Activated CD8-positive, alpha-beta T cell treated with anti-CD3 and anti-CD28 coated beads, Interleukin-2, amount 10 ng/mL, durations not matched to agents 7 days and 5 days (primary cell): ENCODE data around the gene LYRM9. TPM values are rescaled to one million over a fixed set of nuclear protein-coding genes. Genes with fewer than 3 reads are reported as not detected.

ENCODE experiments used
- ATAC-seq: fragments of 150-1000 bp; cut with Tn5 transposase; one replicate; pipeline ENCODE4 v1.10.0; 2021; ENCODE audit warnings: moderate library complexity
- CTCF ChIA-PET: fragments of 350-600 bp; sonication (Branson Sonifier 250); formaldehyde crosslinking; loops from one replicate; lab custom pipeline; 2021; ENCODE audit warnings: antibody characterized with exemption; lab: Charles Lee
- POLR2A ChIA-PET: fragments of 350-600 bp; sonication (Branson Sonifier 250); formaldehyde crosslinking; loops from one replicate; lab custom pipeline; 2021; ENCODE audit warnings: antibody characterized with exemption; lab: Charles Lee
- DNase-seq: peaks from one replicate; pipeline ENCODE4 v3.0.0-alpha.2; 2020
- H3K27ac Mint-ChIP-seq: one replicate; pipeline ENCODE4 v1.8.0; 2021; ENCODE audit warnings: mild to moderate bottlenecking, mixed read lengths
- H3K27me3 Mint-ChIP-seq: one replicate; pipeline ENCODE4 v1.8.0; 2021; ENCODE audit warnings: low read depth, mixed read lengths
- H3K36me3 Mint-ChIP-seq: one replicate; pipeline ENCODE4 v1.8.0; 2021; ENCODE audit warnings: low read depth, mixed read lengths
- H3K4me1 Mint-ChIP-seq: one replicate; pipeline ENCODE4 v1.8.0; 2021; ENCODE audit warnings: low read depth, mixed read lengths
- H3K4me3 Mint-ChIP-seq: one replicate; pipeline ENCODE4 v1.8.0; 2021; ENCODE audit warnings: mild to moderate bottlenecking, mixed read lengths
- H3K9me3 Mint-ChIP-seq: one replicate; pipeline ENCODE4 v1.8.0; 2022; ENCODE audit warnings: mixed read lengths; ENCODE audit not compliant: insufficient read depth
- total RNA-seq, 2 experiments: library from RNA; stranded (reverse); gene quantifications; one replicate each; pipeline ENCODE4 v1.2.3, GENCODE V29; 2021

LYRM9 gene
- total RNA-seq: 1 to 10 TPM; 1.6 to 3.6 TPM

DNA sequence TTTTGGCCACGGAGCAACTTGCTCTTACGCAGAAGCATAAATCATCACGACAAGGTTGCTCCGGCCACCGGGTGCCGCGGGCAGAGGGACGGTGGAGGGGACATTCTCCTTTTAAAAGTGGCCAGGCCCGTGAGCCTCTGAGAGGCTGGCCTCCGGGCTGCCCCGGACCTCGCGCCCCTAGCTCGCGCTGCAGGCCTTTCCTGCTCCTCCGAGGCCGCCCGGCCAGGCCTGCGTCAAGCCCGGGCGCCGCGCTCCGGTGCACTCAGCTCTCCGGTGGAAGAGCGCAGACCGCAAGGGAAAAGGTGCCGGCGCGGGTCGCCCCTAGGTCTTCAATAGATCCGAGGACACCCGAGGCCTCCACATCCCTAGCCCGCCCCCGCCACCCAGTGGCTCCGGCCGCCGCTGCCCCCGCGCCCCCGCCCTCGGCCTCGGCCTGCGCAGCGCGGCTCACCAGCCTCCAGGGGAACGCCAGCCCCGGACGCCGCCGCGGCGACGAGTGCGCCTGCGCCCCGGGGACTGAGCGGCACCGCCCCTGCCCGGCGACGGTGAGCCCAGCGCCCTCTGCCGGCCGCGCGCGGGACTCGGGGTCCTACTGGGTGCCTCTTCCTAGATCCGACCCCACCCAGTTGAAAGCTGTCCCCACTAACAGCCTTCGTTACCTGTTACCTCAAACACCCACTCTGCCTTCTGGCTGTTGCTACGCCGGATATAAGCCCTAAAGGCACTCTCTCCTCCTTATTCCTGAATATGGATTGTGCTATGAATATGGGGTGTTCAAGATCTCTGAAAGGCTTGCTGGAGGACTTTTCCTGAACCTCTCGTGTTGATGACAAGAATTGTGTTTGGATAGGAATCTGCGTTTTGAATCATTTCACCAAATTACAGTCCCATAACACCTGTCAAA, at the start of gene LYRM9:
Gene LYRM9, minus strand, starts transcription at position 500 of the 904 bp plus-strand sequence. CDS start 10,671 bp downstream, outside the sequence.
- peak; percentile 93 for DNase-seq
- H3K36me3 Mint-ChIP-seq: no peaks in the 10 kb centered on the region
- H3K4me1 Mint-ChIP-seq: peaks cover 23% of the 10 kb centered on the region
- ChIA-PET CTCF (interaction anchor here (0.6 to 8.8 kb wide), 45 partner anchors 9 to 656 kb away, joined by 3 to 198 read pairs (median 4); partner anchors contain the start of gene NOS2), POLR2A (interaction anchor here (0.7 to 2.1 kb wide), 6 partner anchors 9 to 427 kb away, joined by 3 to 37 read pairs (median 4); no protein-coding TSS in a partner anchor)
- peak within 1 kb of the TSS; percentile 49 for H3K27ac Mint-ChIP-seq
- H3K9me3 Mint-ChIP-seq: no peaks in the 10 kb centered on the region
- H3K27me3 Mint-ChIP-seq: peaks cover 22% of the 10 kb centered on the region
- ATAC-seq: peak; percentile 99
- peak within 1 kb of the TSS; percentile 77 for H3K4me3 Mint-ChIP-seq

DNA sequence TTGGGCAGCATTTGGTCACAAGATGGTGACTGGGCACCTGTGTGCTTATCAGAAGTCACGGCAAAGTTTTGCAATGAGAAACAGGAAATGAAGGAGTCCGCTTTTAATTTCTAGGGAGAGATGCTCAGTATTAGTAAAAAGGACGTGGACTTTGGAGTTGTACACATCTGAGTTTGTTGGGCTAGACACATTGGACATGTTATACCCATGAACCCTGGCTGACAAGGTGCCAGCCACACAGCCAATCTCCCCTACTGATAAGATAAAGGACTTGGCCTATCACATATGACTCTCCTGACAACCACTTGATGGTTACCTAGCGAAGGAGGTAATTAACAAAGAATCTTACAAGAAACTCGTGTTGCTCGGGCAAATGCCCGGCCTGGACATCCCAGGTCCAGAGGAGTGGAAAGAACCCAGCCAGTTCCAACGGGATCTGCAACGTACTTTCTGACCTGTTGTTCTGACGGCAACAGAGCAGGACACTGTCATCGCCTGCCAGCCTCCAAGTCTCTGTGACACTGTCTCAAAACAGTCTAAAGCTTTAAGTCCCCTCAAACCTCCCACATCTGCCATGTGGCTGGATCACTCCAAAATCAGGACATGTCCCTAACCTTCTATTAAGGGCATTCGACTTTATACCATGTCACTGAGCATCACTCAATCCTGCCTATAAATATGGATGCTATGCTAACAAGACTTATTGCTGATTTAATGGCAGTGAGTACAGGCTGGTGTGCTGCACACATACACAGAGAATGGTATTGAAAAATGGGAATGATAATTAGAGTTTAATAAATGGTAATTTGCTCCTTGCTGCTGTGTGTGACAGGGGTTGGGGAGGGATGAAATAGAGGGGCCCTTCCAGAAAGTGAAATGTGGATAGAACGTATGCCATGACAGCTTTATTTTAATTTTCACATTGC, 47.6 kb upstream of the LYRM9 start:
- H3K9me3 Mint-ChIP-seq: no peaks in the 10 kb centered on the region
- H3K27me3 Mint-ChIP-seq: no peaks in the 10 kb centered on the region
- CTCF ChIA-PET: no interaction called here
- H3K36me3 Mint-ChIP-seq: no peaks in the 10 kb centered on the region
- H3K27ac Mint-ChIP-seq: no peak overlapping the region
- no peak overlapping the region for H3K4me3 Mint-ChIP-seq
- H3K4me1 Mint-ChIP-seq: no peaks in the 10 kb centered on the region
- no peak for DNase-seq
- ATAC-seq: no peak
- POLR2A ChIA-PET: no interaction called here

DNA sequence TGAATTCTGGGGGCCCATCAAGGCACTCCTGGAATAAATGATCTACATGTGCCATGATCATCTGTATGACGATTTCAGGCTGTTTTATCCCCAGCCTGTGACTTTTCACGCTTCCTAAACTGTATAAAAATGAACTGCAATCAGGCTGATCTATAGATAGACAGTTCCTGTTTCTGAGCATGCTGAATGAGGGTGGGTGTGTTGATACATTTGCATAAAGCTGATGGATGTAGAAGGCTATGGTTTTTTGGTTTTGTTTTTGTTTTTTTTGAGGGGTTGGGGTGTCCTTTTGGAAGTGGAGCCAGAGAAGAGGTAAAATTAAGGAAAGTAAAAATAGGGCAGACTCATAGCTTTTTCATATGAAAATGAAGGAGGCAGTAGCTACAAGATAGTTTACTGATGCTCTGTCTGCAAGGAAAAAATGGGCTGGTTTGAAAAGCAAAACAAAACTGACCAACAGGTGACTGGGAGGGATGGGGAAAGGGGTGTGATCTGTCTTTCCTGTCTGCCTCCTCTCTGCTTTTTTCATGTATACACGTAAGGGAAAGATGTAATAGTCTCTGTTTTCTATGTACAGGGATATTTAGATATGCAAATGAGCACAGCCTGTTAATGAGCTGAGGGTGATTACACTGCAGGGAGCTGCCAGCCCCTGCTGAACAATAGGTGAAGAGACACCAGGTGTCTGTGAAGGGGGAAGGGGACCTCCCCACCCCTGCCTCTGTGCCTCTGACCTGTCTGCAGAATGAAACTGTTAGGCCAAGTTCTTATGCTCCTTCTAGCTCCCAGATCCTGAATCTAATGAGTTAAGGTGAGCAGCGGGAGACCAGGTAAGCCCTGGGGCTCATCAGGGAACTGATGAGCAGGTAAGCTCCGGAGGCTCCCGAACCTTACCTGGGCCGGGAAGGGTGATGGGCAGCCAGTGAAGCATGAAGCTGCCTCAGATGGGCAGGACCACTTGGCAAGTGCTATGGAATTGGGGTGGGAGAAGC, 46.6 kb upstream of the LYRM9 start:
- Mint-ChIP-seq H3K27ac (no peak overlapping the region), H3K36me3 (no peaks in the 10 kb centered on the region), H3K9me3 (no peaks in the 10 kb centered on the region), H3K27me3 (peaks cover 7% of the 10 kb centered on the region), H3K4me3 (no peak overlapping the region), H3K4me1 (no peaks in the 10 kb centered on the region)
- ChIA-PET CTCF (interaction anchor here (0.6 to 0.7 kb wide), 2 partner anchors 190 to 477 kb away, joined by 3 read pairs; no protein-coding TSS in a partner anchor), POLR2A (no interaction called here)
- DNase-seq (no peak), ATAC-seq (no peak)

DNA sequence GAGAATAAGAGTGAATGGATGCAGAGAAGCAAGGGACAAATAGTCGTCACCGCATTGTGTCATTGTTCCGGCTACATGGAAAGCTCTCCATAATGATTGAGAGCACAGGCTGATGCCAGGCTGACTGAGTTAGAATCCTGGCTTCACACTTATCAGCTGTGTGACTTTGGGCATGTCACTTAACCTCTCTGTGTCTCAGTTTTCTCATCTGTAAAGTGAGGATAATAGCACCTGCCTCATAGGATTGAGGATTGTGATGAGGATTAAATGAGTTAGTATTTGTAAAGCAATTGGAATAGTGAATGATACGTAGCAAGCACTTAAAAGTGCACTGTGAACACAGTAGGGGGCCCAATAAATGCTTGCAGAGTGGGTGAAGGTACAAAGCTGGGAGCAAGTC, 45.7 kb upstream of the LYRM9 start:
- POLR2A ChIA-PET: no interaction called here

DNA sequence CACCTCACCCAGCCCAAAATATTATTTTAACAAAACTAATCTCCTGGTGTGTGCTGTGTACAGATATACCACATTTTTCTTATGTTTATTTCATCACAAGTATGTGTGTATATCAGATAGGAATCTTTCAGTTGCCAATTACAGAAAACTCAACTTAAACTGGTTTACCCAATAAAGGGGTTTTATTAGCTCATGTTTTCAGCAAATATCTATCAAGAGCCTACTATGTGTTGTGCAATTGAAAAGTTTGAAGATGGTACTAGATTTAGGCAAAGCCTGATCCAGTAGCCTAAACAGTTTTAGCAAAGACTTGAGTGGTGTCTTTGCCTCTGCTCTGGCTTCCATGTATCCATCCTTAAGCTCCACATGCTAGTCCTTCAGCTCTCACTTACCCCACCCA, 45.1 kb upstream of the LYRM9 start:
- Mint-ChIP-seq H3K27me3 (peaks cover 14% of the 10 kb centered on the region), H3K27ac (no peak overlapping the region), H3K9me3 (no peaks in the 10 kb centered on the region), H3K36me3 (no peaks in the 10 kb centered on the region), H3K4me1 (no peaks in the 10 kb centered on the region), H3K4me3 (no peak overlapping the region)
- CTCF ChIA-PET: interaction anchor here (1.0 kb wide), 1 partner anchor 11 kb away, joined by 3 read pairs; no protein-coding TSS in a partner anchor
- no peak for DNase-seq
- POLR2A ChIA-PET: no interaction called here
- ATAC-seq: no peak

More for the DNA sequence above, 45.7 kb upstream of the LYRM9 start:
- Mint-ChIP-seq H3K4me3 (no peak overlapping the region), H3K4me1 (no peaks in the 10 kb centered on the region), H3K9me3 (no peaks in the 10 kb centered on the region), H3K27ac (no peak overlapping the region), H3K27me3 (peaks cover 12% of the 10 kb centered on the region), H3K36me3 (no peaks in the 10 kb centered on the region)
- ATAC-seq (no peak), DNase-seq (no peak)
- CTCF ChIA-PET: interaction anchor here (1.0 kb wide), 1 partner anchor 10 kb away, joined by 3 read pairs; no protein-coding TSS in a partner anchor

DNA sequence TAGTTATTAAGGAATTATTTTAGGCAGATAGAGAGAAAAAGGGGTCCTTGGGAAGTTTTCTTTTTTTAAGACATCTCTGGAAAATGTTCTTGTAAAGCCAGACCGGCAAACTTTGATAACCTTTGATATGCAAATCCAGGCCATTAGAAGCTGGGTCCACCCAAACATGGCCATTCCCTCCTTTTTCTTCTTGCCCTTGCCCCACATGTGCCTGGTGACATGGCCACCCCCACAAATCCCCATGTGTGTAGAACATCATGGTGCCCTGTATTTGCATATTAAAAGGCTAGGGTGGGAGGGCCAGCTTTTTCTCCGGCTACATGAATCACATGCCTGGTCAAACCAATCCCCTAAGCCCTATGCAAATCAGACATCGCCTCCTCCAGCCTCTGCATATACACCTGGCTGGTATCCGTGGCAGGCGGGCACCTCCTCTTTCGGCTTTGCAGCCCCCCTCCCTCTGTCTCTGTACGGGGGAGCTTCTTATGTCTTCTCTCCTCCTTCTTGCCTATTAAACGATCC, 43.9 kb upstream of the LYRM9 start:
- no peaks in the 10 kb centered on the region for H3K4me1 Mint-ChIP-seq
- peaks cover 14% of the 10 kb centered on the region for H3K27me3 Mint-ChIP-seq
- DNase-seq: no peak
- H3K9me3 Mint-ChIP-seq: no peaks in the 10 kb centered on the region
- CTCF ChIA-PET: no interaction called here
- POLR2A ChIA-PET: no interaction called here
- H3K4me3 Mint-ChIP-seq: no peak overlapping the region
- no peak overlapping the region for H3K27ac Mint-ChIP-seq
- no peaks in the 10 kb centered on the region for H3K36me3 Mint-ChIP-seq
- ATAC-seq: no peak

DNA sequence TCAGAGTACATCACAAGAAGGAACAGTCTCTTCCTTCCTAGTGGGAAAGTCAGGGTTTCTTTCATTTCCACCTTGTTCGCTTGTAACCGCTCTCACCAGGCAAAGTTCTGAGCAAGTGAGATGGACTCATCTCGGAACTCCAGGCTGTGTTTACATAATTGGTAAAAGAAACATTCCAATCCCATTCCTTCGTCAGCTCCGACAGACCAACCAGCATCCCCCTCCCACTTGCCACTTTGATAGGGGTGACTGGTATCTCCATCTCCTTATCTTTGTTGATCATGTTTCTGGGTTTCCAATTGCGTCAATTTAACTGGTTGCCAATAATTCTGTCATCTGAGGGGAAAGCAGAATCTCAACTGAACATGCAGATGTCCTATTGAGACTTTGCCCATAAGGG, 36.8 kb upstream of the LYRM9 start:
- H3K4me3 Mint-ChIP-seq: no peak overlapping the region
- no peaks in the 10 kb centered on the region for H3K36me3 Mint-ChIP-seq
- H3K27ac Mint-ChIP-seq: no peak overlapping the region
- ATAC-seq (no peak), DNase-seq (no peak)
- H3K4me1 Mint-ChIP-seq: no peaks in the 10 kb centered on the region
- peaks cover 20% of the 10 kb centered on the region for H3K27me3 Mint-ChIP-seq
- POLR2A ChIA-PET: no interaction called here
- no peaks in the 10 kb centered on the region for H3K9me3 Mint-ChIP-seq
- CTCF ChIA-PET: no interaction called here

DNA sequence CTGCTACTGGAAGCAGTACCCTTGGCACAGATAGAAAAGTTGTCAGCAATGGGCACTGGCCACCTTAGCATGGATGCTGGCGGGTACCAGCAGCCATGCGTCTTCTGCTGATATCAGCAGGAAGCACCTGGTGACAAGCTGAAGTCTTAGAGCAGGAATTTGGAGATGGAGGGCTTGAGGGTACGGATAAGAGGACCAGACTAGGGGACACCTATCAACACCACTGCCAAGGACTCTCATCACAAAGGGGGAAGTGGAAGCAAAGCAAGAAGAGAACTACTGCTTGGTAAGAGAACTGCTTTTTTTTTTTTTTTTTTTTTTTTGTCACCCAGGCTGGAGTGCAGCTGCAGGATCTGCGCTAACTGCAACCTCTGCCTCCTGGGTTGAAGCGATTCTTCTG, 35.4 kb upstream of the LYRM9 start:
- Mint-ChIP-seq H3K4me3 (no peak overlapping the region), H3K36me3 (no peaks in the 10 kb centered on the region), H3K9me3 (no peaks in the 10 kb centered on the region), H3K4me1 (no peaks in the 10 kb centered on the region), H3K27ac (no peak overlapping the region), H3K27me3 (peaks cover 13% of the 10 kb centered on the region)
- no peak for ATAC-seq
- ChIA-PET CTCF (no interaction called here), POLR2A (no interaction called here)
- no peak for DNase-seq

DNA sequence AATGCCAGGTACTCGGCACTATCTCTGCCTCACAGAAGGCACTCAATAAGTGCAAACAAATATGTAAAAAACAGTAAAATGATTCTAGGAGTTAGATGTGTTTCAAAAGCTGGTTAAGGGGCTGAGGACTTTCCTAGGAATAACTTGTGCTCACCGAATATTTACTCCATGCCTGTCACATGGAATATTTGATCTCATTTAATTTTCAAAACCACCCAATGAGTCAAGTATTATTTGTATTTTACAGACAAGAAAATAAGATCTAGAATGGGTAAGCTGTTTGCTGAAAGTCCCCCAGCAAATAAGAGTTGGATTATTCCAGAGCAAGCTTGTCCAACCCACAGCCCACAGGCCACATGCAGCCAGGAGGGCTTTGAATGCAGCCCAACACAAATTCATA, 34.6 kb upstream of the LYRM9 start:
- Mint-ChIP-seq H3K9me3 (no peaks in the 10 kb centered on the region), H3K27me3 (peaks cover 13% of the 10 kb centered on the region), H3K4me3 (no peak overlapping the region), H3K36me3 (no peaks in the 10 kb centered on the region), H3K4me1 (no peaks in the 10 kb centered on the region), H3K27ac (no peak overlapping the region)
- POLR2A ChIA-PET: no interaction called here
- DNase-seq (no peak), ATAC-seq (no peak)
- CTCF ChIA-PET: no interaction called here

DNA sequence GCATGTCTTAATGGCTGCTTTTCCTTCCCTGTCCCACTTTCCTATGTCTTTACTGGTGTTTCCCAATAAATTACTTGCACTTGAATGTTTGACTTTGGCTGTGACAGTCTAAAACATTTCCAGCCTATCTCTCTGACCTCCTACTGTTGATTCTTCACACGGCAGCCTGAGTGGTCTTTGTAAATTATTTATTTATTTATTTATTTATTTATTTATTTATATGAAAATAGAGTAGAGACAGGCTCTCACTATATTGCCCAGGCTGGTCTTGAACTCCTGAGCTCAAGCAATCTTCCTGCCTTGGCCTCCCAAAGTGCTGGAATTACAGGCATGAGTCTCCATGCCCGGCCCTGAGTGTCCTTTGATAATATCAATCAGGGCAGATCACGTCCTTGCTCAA, 28.4 kb upstream of the LYRM9 start:
- DNase-seq (no peak), ATAC-seq (no peak)
- Mint-ChIP-seq H3K4me1 (no peaks in the 10 kb centered on the region), H3K27me3 (peaks cover 6% of the 10 kb centered on the region), H3K36me3 (no peaks in the 10 kb centered on the region), H3K27ac (no peak overlapping the region), H3K9me3 (no peaks in the 10 kb centered on the region), H3K4me3 (no peak overlapping the region)
- ChIA-PET CTCF (no interaction called here), POLR2A (no interaction called here)

DNA sequence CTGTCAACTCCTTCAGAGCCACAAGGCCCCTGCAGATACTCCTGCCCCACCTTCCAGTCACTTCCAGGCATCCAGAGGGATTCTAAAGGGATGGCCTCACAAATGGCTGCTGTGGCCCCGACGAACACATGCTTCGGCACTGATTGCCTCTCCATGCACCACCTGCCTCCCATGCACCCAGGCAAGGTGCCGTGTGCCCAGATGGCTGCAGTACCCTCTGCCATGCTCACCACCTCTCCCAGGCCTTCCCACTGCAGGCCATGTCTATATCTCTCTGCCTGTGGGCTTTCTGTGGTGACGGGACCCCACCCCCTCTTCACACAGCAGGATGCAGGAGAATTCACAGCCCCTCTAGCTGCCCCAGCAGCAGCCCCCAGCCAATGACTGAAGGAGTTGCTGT, 27.9 kb upstream of the LYRM9 start:
- CTCF ChIA-PET: no interaction called here
- Mint-ChIP-seq H3K9me3 (no peaks in the 10 kb centered on the region), H3K4me3 (no peak overlapping the region), H3K36me3 (no peaks in the 10 kb centered on the region), H3K27ac (no peak overlapping the region), H3K27me3 (peaks cover 5% of the 10 kb centered on the region), H3K4me1 (no peaks in the 10 kb centered on the region)
- ATAC-seq (no peak), DNase-seq (no peak)
- POLR2A ChIA-PET: no interaction called here
